SK-N-SH (cell line): Measurements from ENCODE around the gene FCER1G. TPM values are rescaled to one million over a fixed set of nuclear protein-coding genes. Genes with fewer than 3 reads are reported as not detected.

Source experiments
- CTCF ChIA-PET: fragments of 300-600, 350-600 bp; formaldehyde crosslinking; extraction: SDS; loops from one replicate; lab custom pipeline; 2021; lab: Yijun Ruan, JAX
- POLR2A ChIA-PET: fragments of 350-600 bp; sonication (Branson Sonifier 250); formaldehyde crosslinking; extraction: SDS; loops from one replicate; lab custom pipeline; 2020; ENCODE audit warnings: antibody characterized with exemption, inconsistent platforms; lab: Yijun Ruan, JAX
- DNase-seq: peaks from one replicate; pipeline ENCODE4 v3.0.0; 2012
- H2AFZ ChIP-seq: fragments of 200-600 bp; sonication (generic); 2 replicates; pipeline ENCODE4 v1.8.1; 2016; ENCODE audit warnings: antibody characterized with exemption, mild to moderate bottlenecking, low read depth
- H3F3A ChIP-seq: fragments of 200-600 bp; sonication (generic); replicated peaks from 2 replicates; pipeline ENCODE3; 2016; ENCODE audit warnings: antibody characterized with exemption, mild to moderate bottlenecking; ENCODE audit not compliant: insufficient read depth
- H3K27ac ChIP-seq, 2 experiments: fragments of 200-500 bp in 1 of 2; fragments of 200-600 bp in 1 of 2; sonication (Bioruptor generic) in 1 of 2; sonication (generic), shearing (Covaris generic) in 1 of 2; 2 replicates each; pipeline versions ENCODE4 v1.5.1 to v1.6.1; 2014 to 2016; ENCODE audit warnings: low read depth in 2 of 2, inconsistent platforms in 1 of 2, low read length in 1 of 2, mild to moderate bottlenecking in 1 of 2, mixed read lengths in 1 of 2
- H3K27me3 ChIP-seq: fragments of 200-600 bp; sonication (generic), shearing (Covaris generic); 2 replicates; pipeline ENCODE4 v1.6.1; 2016; ENCODE audit warnings: mixed run types; ENCODE audit not compliant: insufficient read depth
- H3K36me3 ChIP-seq, 2 experiments: fragments of 200-500 bp in 1 of 2; fragments of 200-600 bp in 1 of 2; sonication (Bioruptor generic) in 1 of 2; sonication (generic) in 1 of 2; replicated peaks in 1 of 2; 2 replicates each; pipeline versions ENCODE3 to v1.5.1; 2014 to 2016; ENCODE audit warnings: low read length in 1 of 2, mild to moderate bottlenecking in 1 of 2; ENCODE audit not compliant: insufficient read depth in 2 of 2, control insufficient read depth in 1 of 2
- H3K4me1 ChIP-seq, 2 experiments: fragments of 200-500 bp in 1 of 2; fragments of 200-600 bp in 1 of 2; sonication (Bioruptor generic) in 1 of 2; sonication (generic), shearing (Covaris generic) in 1 of 2; 2 replicates each; pipeline versions ENCODE4 v1.5.1 to v1.6.1; 2014 to 2016; ENCODE audit warnings: low read depth in 1 of 2, low read length in 1 of 2, mixed run types in 1 of 2; ENCODE audit not compliant: insufficient read depth in 2 of 2, control insufficient read depth in 1 of 2
- H3K4me2 ChIP-seq: fragments of 200-600 bp; sonication (generic), shearing (Covaris generic); 2 replicates; pipeline ENCODE4 v1.6.1; 2017; ENCODE audit warnings: mixed run types
- H3K4me3 ChIP-seq, 2 experiments: fragments of 200-500 bp in 1 of 2; fragments of 200-600 bp in 1 of 2; sonication (Bioruptor generic) in 1 of 2; sonication (generic), shearing (Covaris generic) in 1 of 2; 2 replicates each; pipeline versions ENCODE4 v1.5.1 to v1.8.1; 2014 to 2016; ENCODE audit warnings: low read depth in 2 of 2, inconsistent platforms in 1 of 2, low read length in 1 of 2, mild to moderate bottlenecking in 1 of 2, mixed read lengths in 1 of 2, moderate library complexity in 1 of 2
- H3K79me2 ChIP-seq: fragments of 200-600 bp; sonication (generic); 2 replicates; pipeline ENCODE4 v1.8.1; 2017; ENCODE audit warnings: mild to moderate bottlenecking; ENCODE audit not compliant: insufficient read depth
- H3K9ac ChIP-seq: fragments of 200-600 bp; sonication (generic); 2 replicates; pipeline ENCODE4 v1.6.1; 2017; ENCODE audit warnings: mixed run types
- H3K9me2 ChIP-seq: fragments of 200-600 bp; sonication (generic); 2 replicates; pipeline ENCODE4 v1.6.1; 2017; ENCODE audit warnings: mixed run types
- H3K9me3 ChIP-seq: fragments of 200-600 bp; sonication (generic); 2 replicates; pipeline ENCODE4 v1.6.1; 2017; ENCODE audit warnings: mixed run types, mild to moderate bottlenecking, moderate library complexity
- H4K20me1 ChIP-seq: fragments of 200-600 bp; sonication (generic); 2 replicates; pipeline ENCODE4 v1.6.1; 2017; ENCODE audit warnings: mild to moderate bottlenecking, mixed run types; ENCODE audit not compliant: insufficient read depth
- CHD2 ChIP-seq: fragments of 150-350 bp; IDR thresholded peaks from 2 replicates; pipeline ENCODE4 v1.6.1; 2018; ENCODE audit warnings: low read length; ENCODE audit not compliant: partially characterized antibody
- FOXJ3 ChIP-seq: sonication (generic); formaldehyde crosslinking; IDR thresholded peaks from 2 replicates; pipeline ENCODE4 v1.5.1; 2020; ENCODE audit warnings: mild to moderate bottlenecking, missing genetic modification reagents
- GABPA ChIP-seq: IDR thresholded peaks from 2 replicates; pipeline ENCODE4 v1.4.0; 2012; ENCODE audit warnings: low read depth, mild to moderate bottlenecking
- MEF2A ChIP-seq: IDR thresholded peaks from 2 replicates; pipeline ENCODE4 v1.4.0; 2012; ENCODE audit warnings: low read depth, borderline replicate concordance
- MXI1 ChIP-seq: IDR thresholded peaks from 2 replicates; pipeline ENCODE4 v1.6.1; 2012; ENCODE audit warnings: mild to moderate bottlenecking, low read depth, low read length, improper control_type of control experiment
- RAD21 ChIP-seq: IDR thresholded peaks from 2 replicates; pipeline ENCODE4 v1.6.1; 2012; ENCODE audit warnings: mild to moderate bottlenecking, low read length
- RXRA ChIP-seq: IDR thresholded peaks from 2 replicates; pipeline ENCODE4 v1.4.0; 2012; ENCODE audit warnings: low read depth, mild to moderate bottlenecking, borderline replicate concordance
- YY1 ChIP-seq: IDR thresholded peaks from 2 replicates; pipeline ENCODE4 v1.4.0; 2012; ENCODE audit warnings: low read depth, mild to moderate bottlenecking
- WGBS: methylation state at CpG from one replicate; pipeline ENCODE4 v1.1.6; 2017; ENCODE audit warnings: low lambda C conversion rate; 5-methylcytosine and 5-hydroxymethylcytosine counted together
- polyA plus RNA-seq, 3 experiments: library from polyadenylated mRNA; depleted of rRNA; stranded (reverse); fragments of >200 nt; gene quantifications; 2 replicates each; pipeline ENCODE4 v1.2.3, GENCODE V29; 2012
- TF ChIP-seq, protein P1 (sequence below): IDR thresholded peaks from 2 replicates; pipeline ENCODE4 v1.4.0; 2012; ENCODE audit warnings: low read depth, borderline replicate concordance
- TF ChIP-seq, protein P2 (sequence below): fragments of 150-350 bp; IDR thresholded peaks from 2 replicates; pipeline ENCODE4 v1.6.1; 2016; ENCODE audit warnings: mild to moderate bottlenecking, low read depth, low read length
- TF ChIP-seq, protein P3 (sequence below): IDR thresholded peaks from 2 replicates; pipeline ENCODE4 v1.6.1; 2012; ENCODE audit warnings: mild to moderate bottlenecking, low read depth, low read length, moderate library complexity
- TF ChIP-seq, protein P4 (sequence below): fragments of 200-600 bp; sonication (generic); IDR thresholded peaks from 2 replicates; pipeline ENCODE4 v1.6.1; 2017; ENCODE audit warnings: antibody characterized with exemption, mild to moderate bottlenecking, moderate library complexity
- TF ChIP-seq, protein P5 (sequence below): IDR thresholded peaks from 2 replicates; pipeline ENCODE4 v1.4.0; 2012; ENCODE audit warnings: low read depth

Gene FCER1G
- polyA plus RNA-seq, 1 of the 3 experiments (the other 2 are of a cell fraction), result 0.61 TPM

DNA sequence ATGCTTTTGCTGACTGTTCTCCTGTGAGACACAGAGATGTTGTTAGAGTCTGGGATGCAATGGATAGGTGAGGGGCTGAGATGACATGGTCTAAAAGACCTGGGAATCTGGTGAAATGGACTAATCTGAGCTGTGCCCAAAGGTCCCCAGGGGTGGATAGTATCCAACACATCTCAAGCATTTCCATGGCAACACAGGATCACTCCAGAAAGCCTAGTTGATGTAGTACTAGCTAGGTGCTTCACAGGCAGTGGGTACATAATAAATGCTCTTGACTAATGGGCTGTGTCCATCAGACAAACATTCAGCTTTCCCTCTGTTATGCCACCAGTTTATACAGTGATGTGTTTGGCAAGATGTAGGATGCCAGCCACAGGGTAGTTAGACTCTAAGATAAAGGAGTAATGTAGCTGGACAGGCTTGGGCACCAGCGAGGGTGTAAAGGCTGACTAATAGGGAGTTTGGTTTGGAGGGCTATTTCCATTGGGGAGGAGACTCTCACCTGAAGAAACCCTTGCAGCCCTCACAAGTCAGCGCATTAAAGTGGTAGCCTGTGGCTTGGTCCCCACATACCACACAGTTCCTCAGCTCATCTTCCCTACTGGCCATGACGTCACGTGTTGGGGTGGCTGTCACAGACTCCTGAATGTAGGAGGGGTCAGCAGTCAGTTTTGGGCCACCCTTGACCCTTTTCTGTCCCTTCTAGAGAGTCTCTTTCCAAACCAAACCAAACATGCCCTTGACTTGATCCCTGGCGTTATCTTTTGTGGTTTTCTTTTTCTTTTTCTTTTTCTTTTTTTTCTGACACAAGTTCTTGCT, 21.1 kb downstream of the FCER1G start:
- no peak overlapping the region for H3K9ac ChIP-seq
- no peaks in the 10 kb centered on the region for H3K9me3 ChIP-seq
- CTCF ChIA-PET, result interaction anchor here (1.3 to 3.2 kb wide), 2 partner anchors 9 to 146 kb away, joined by 4 to 29 read pairs; partner anchors contain the start of gene TOMM40L
- H3K27ac ChIP-seq, result no peak overlapping the region
- TF ChIP-seq, protein P1, sequence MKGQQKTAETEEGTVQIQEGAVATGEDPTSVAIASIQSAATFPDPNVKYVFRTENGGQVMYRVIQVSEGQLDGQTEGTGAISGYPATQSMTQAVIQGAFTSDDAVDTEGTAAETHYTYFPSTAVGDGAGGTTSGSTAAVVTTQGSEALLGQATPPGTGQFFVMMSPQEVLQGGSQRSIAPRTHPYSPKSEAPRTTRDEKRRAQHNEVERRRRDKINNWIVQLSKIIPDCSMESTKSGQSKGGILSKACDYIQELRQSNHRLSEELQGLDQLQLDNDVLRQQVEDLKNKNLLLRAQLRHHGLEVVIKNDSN, result no peak
- no peak for TF ChIP-seq FOXJ3 (CRISPR knock-in tag)
- TF ChIP-seq, protein P2, sequence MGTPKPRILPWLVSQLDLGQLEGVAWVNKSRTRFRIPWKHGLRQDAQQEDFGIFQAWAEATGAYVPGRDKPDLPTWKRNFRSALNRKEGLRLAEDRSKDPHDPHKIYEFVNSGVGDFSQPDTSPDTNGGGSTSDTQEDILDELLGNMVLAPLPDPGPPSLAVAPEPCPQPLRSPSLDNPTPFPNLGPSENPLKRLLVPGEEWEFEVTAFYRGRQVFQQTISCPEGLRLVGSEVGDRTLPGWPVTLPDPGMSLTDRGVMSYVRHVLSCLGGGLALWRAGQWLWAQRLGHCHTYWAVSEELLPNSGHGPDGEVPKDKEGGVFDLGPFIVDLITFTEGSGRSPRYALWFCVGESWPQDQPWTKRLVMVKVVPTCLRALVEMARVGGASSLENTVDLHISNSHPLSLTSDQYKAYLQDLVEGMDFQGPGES, result no peak
- no peak for TF ChIP-seq RAD21
- TF ChIP-seq, protein P3, sequence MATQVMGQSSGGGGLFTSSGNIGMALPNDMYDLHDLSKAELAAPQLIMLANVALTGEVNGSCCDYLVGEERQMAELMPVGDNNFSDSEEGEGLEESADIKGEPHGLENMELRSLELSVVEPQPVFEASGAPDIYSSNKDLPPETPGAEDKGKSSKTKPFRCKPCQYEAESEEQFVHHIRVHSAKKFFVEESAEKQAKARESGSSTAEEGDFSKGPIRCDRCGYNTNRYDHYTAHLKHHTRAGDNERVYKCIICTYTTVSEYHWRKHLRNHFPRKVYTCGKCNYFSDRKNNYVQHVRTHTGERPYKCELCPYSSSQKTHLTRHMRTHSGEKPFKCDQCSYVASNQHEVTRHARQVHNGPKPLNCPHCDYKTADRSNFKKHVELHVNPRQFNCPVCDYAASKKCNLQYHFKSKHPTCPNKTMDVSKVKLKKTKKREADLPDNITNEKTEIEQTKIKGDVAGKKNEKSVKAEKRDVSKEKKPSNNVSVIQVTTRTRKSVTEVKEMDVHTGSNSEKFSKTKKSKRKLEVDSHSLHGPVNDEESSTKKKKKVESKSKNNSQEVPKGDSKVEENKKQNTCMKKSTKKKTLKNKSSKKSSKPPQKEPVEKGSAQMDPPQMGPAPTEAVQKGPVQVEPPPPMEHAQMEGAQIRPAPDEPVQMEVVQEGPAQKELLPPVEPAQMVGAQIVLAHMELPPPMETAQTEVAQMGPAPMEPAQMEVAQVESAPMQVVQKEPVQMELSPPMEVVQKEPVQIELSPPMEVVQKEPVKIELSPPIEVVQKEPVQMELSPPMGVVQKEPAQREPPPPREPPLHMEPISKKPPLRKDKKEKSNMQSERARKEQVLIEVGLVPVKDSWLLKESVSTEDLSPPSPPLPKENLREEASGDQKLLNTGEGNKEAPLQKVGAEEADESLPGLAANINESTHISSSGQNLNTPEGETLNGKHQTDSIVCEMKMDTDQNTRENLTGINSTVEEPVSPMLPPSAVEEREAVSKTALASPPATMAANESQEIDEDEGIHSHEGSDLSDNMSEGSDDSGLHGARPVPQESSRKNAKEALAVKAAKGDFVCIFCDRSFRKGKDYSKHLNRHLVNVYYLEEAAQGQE, result no peak
- TF ChIP-seq, protein P4, sequence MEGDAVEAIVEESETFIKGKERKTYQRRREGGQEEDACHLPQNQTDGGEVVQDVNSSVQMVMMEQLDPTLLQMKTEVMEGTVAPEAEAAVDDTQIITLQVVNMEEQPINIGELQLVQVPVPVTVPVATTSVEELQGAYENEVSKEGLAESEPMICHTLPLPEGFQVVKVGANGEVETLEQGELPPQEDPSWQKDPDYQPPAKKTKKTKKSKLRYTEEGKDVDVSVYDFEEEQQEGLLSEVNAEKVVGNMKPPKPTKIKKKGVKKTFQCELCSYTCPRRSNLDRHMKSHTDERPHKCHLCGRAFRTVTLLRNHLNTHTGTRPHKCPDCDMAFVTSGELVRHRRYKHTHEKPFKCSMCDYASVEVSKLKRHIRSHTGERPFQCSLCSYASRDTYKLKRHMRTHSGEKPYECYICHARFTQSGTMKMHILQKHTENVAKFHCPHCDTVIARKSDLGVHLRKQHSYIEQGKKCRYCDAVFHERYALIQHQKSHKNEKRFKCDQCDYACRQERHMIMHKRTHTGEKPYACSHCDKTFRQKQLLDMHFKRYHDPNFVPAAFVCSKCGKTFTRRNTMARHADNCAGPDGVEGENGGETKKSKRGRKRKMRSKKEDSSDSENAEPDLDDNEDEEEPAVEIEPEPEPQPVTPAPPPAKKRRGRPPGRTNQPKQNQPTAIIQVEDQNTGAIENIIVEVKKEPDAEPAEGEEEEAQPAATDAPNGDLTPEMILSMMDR, result no peak
- TF ChIP-seq RXRA, result no peak
- TF ChIP-seq GABPA, result no peak
- no peak for TF ChIP-seq MEF2A
- TF ChIP-seq CHD2, result no peak
- no peak for TF ChIP-seq MXI1
- TF ChIP-seq, protein P5, sequence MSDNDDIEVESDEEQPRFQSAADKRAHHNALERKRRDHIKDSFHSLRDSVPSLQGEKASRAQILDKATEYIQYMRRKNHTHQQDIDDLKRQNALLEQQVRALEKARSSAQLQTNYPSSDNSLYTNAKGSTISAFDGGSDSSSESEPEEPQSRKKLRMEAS, result no peak
- no peak for TF ChIP-seq YY1
- no peak for DNase-seq
- H3K4me2 ChIP-seq, result no peak overlapping the region
- no peaks in the 10 kb centered on the region for H3K79me2 ChIP-seq
- H3K4me3 ChIP-seq, result no peak overlapping the region
- H3K9me2 ChIP-seq, result no peaks in the 10 kb centered on the region
- no peak overlapping the region for H2AFZ ChIP-seq
- no peaks in the 10 kb centered on the region for H3K36me3 ChIP-seq
- POLR2A ChIA-PET, result no interaction called here
- WGBS, result 63% methylated on average over 5 of the region's 5 CpGs
- no peaks in the 10 kb centered on the region for H3F3A ChIP-seq
- no peaks in the 10 kb centered on the region for H4K20me1 ChIP-seq
- no peaks in the 10 kb centered on the region for H3K27me3 ChIP-seq
- no peaks in the 10 kb centered on the region for H3K4me1 ChIP-seq
